ENCODE data around the gene SAP30BP. TPM values are rescaled to one million over a fixed set of nuclear protein-coding genes. Genes with fewer than 3 reads are reported as not detected.

Gene SAP30BP
- total and polyA plus RNA-seq, 8 donors = 58.9 to 111 (median 101) TPM

DNA sequence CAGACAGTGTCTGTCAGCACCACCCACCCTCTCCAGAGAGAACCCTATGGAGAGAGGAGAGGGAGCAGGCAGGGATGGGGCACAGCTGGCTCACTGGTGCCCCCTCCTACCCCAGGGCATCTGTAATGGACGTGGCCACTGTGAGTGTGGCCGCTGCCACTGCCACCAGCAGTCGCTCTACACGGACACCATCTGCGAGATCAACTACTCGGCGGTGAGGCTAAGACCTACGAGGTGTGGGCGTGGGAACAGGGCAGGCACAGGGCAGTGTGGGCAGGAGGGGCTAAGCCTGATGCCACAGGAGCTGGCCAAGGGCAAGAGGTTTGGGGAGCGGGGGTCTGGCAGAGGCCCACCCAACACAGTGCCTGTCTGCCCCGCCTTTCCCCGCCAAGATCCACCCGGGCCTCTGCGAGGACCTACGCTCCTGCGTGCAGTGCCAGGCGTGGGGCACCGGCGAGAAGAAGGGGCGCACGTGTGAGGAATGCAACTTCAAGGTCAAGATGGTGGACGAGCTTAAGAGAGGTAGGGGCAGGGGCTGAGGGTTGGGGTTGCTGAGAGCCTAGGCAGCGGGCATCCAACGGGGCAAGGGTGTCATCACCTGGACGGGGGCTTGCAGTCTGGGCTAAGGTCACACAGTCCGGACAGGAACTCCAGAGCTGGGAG, 69.2 kb downstream of the SAP30BP start:
- DNase-seq (peak in 1 of 4 donors; percentile 73), ATAC-seq (no peak)
- Histone ChIP-seq H3K4me1 (peaks cover 0 to 19% of the 10 kb centered on the region in 2 donors), H3K9me3 (no peaks in the 10 kb centered on the region), H3K4me3 (no peak overlapping the region), H3K27me3 (no peaks in the 10 kb centered on the region), H3K36me3 (peaks cover 0 to 11% of the 10 kb centered on the region in 2 donors), H3K27ac (no peak overlapping the region)
- no peak for TF ChIP-seq CTCF (IDR thresholded peaks at IDR 0.05)
- intact Hi-C loops (cut with DNase I) = no loop called here

- no peak for ATAC-seq
- peaks cover 0 to 11% of the 10 kb centered on the region in 2 donors for H3K36me3 ChIP-seq
Measured at GRCh38 chr17:75737133-75737962, 70.2 kb downstream of the SAP30BP start.

GRCh38 chr17:75738218-75738802, 71.2 kb downstream of the SAP30BP start:
- H3K4me3 ChIP-seq = no peak overlapping the region
- peaks cover 0 to 11% of the 10 kb centered on the region in 2 donors for H3K36me3 ChIP-seq
- no peaks in the 10 kb centered on the region for H3K9me3 ChIP-seq
- intact Hi-C loops (cut with DNase I) = no loop called here
- DNase-seq = peak in 2 of 4 donors; percentile 83 to 93
- H3K27me3 ChIP-seq = no peaks in the 10 kb centered on the region
- peaks cover 0 to 19% of the 10 kb centered on the region in 2 donors for H3K4me1 ChIP-seq
- H3K27ac ChIP-seq = peak overlapping the region in 1 of 2 donors; percentile 60
- ATAC-seq = peak; percentile 65
- no peak for TF ChIP-seq CTCF (IDR thresholded peaks at IDR 0.05)

More at GRCh38 chr17:75737133-75737962, 70.2 kb downstream of the SAP30BP start:
- DNase-seq = peak in 1 of 4 donors; percentile 80
- Histone ChIP-seq H3K27ac (peak overlapping the region in 1 of 2 donors; percentile 60), H3K4me1 (peaks cover 0 to 19% of the 10 kb centered on the region in 2 donors), H3K4me3 (no peak overlapping the region), H3K9me3 (no peaks in the 10 kb centered on the region), H3K27me3 (no peaks in the 10 kb centered on the region)
- TF ChIP-seq CTCF (IDR thresholded peaks at IDR 0.05) = no peak
- intact Hi-C loops (cut with DNase I) = no loop called here

DNA sequence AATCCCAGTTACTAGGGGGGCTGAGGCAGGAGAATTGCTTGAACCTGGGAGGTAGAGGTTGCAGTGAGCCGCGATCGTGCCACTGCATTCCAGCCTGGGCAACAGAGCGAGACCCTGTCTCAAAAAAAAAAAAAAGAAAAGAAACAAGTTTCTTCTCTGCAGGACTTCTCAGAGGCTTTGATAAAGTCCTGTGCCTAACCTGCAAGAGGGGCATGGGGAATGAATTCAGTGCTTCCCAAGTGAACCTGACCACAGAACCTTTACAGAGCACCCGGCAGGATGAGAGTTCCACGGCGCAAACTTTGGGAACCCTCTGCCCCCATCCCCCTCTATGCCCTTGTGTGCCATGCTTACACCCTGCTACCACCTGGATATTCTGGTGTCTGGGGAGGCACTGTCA, 72.0 kb downstream of the SAP30BP start:
- TF ChIP-seq CTCF (IDR thresholded peaks at IDR 0.05) = no peak
- intact Hi-C loops (cut with DNase I) = no loop called here
- Histone ChIP-seq H3K9me3 (no peaks in the 10 kb centered on the region), H3K36me3 (peaks cover 0 to 11% of the 10 kb centered on the region in 2 donors), H3K27ac (no peak overlapping the region), H3K4me3 (no peak overlapping the region), H3K27me3 (no peaks in the 10 kb centered on the region), H3K4me1 (peaks cover 0 to 19% of the 10 kb centered on the region in 2 donors)
- DNase-seq = no peak
- ATAC-seq = no peak

DNA sequence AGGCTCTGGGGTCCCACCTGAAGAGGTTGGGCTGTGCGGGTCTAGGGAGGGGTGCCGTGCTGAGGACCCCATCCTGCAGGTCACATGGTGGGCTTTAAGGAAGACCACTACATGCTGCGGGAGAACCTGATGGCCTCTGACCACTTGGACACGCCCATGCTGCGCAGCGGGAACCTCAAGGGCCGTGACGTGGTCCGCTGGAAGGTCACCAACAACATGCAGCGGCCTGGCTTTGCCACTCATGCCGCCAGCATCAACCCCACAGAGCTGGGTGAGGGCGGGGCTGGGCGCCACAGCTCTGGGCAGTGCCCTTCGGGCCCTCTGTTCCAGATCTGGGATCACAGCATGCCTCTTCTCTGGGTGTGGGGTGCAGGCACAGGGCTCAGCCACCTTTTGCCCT, 72.7 kb downstream of the SAP30BP start:
- no peak for TF ChIP-seq CTCF (IDR thresholded peaks at IDR 0.05)
- DNase-seq (no peak), ATAC-seq (no peak)
- Histone ChIP-seq H3K27ac (no peak overlapping the region), H3K36me3 (peaks cover 0 to 11% of the 10 kb centered on the region in 2 donors), H3K27me3 (no peaks in the 10 kb centered on the region), H3K9me3 (no peaks in the 10 kb centered on the region), H3K4me3 (no peak overlapping the region), H3K4me1 (peaks cover 0 to 19% of the 10 kb centered on the region in 2 donors)
- intact Hi-C loops (cut with DNase I) = loop anchor here in 1 of 2 donors (10.0 kb wide), 2 partner anchors 105 to 315 kb away; partner anchors contain the start of gene SMIM5
